HG02763 (cell line): Measurements from ENCODE around the gene FAM229A.
A peak's percentile ranks its signal among the peaks of the same experiment; 100 is the strongest.
"Not testable (repeated sequence)": the region's sequence is repeated elsewhere in the genome, so short reads cannot be mapped to it uniquely, and the experiment has no call there.

Experiments
- ATAC-seq: cut with Tn5 transposase; IDR thresholded peaks from one replicate; pipeline ENCODE4 v1.9.1; 2021; ENCODE audit warnings: mild to moderate bottlenecking, moderate library complexity; ENCODE audit not compliant: unreplicated experiment

FAM229A gene, protein sequence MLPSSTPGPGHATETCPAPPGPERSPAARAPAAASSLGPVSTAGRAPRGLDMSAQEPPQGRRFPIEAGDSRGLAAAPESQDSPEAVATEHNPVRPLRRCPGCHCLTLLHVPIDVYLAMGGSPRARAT

GRCh38 chr1:32362474-32363313 lies at the start of gene FAM229A, which contains the start of gene TSSK3:
TSS of gene FAM229A (minus strand) at chr1:32362485. CDS start at chr1:32362091, 394 bp downstream.
TSS of gene TSSK3 (plus strand) at chr1:32362539. CDS start at chr1:32362702, 163 bp downstream.
- ATAC-seq: no peak

DNA sequence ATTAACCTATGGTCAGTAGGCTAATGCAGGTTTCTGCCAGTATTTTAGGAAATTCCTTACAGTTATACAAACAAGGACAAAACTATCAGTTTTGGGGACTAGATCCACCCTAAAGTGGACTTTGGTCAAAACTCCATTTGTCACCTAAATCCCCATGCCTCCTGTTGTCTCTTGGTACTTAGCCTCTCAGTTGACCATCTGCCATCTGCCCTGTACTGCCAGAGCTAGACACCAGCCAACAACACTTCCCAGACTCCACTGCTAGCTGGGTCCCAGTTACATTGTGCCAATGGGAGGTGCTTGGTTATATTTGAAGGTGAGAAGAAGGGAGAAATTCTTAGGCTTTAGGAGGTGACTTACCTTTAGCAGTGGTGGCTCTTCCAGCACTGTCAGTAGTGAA lies 49.0 kb upstream of the FAM229A start:
- ATAC-seq: no peak

DNA sequence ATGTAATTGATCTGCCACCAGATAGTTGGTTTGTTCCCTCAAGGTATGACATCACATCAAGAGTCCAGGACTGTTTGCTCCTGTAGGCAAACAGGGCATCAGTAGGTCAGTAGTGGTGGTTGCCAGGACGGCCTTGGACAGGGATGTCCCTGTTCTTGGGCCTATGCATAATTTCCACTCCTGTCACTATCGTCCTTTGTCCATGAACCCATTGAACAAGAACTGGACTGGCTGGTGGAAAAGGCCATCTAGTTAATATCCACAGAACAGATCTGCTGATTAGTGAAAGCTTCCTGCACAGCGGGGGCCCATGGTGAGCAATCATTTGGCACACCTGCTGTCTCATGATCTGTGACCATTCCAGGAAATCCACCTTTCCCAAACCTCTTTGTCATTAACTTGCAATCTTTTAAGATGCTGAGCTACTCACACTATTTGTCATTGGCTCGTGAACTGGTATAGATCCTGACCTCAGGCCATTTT lies 44.4 kb upstream of the FAM229A start:
- ATAC-seq: no peak

GRCh38 chr1:32405672-32406467 lies 43.6 kb upstream of the FAM229A start:
- no peak for ATAC-seq

- no peak for ATAC-seq
These were observed 42.7 kb upstream of the FAM229A start for GRCh38 chr1:32404946-32405345.

DNA sequence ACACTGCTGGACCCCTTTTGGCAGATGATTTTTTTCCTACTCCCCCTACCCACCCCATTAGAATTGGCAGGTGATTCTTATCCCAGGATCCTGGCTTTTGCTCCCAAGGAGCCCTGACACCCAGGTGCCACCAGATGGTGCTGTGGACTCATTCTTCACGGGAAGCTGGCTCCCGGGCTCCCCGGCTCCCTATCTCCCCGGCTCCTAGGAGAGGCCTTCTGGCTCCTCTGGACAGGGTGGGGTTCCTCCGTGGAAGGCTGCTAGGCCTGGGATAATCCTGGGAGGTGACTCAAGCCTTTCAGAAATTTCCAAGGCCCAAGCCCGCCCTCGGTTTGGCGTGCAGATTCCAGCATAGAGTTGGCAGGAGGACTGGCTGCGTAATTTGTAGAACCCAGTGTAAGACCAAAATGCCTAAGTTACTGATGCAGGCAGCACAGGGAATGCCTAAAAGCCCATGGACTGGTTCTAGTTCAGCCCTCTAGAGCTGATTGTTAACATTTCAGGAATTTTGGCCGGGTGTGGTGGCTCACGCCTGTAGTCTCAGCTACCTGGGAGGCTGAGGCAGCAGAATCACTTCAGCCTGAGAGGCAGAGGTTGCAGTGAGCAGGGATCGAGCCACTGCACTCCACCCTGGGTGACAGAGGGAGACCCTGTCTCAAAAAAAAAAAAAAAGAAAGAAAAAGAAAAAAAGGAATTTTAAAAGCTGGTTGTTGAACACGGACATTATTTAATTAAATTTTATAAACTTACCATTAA lies 38.8 kb upstream of the FAM229A start:
- no peak for ATAC-seq

- no peak for ATAC-seq
These were observed 37.6 kb upstream of the FAM229A start for GRCh38 chr1:32399843-32400242.

DNA sequence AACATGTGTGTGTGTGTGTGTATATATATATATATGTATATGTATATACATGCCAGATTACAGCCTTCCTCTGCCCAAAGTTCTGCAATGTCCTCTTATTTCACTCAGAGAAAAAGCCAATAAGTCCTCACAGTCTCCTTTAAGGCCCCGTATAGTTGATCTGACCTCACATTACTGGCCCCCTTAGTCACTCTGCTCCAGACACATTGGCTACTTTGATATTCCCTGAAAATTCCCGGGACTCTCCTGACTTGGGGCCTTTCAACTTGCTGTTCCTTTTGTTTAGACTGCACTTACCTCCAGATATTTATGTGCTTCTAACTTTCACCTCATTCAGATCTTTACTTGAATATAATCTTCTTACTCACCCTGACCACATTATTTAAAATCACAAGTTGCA lies 36.1 kb upstream of the FAM229A start:
- no peak for ATAC-seq

DNA sequence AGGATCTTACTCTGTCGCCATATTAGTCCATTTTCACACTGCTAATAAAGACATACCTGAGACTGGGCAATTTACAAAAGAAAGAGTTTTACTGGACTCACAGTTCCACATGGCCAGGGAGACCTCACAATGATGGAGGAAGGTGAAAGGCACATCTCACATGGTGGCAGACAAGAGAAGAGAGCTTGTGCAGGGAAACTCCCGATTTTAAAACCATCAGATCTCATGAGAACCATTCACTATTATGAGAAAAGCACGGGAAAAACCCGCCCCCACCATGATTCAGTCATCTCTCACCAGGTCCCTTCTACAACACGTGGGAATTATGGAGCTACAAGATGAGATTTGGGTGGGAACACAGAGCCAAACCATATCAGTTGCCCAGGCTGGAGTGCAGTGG lies 34.2 kb upstream of the FAM229A start:
- not testable (repeated sequence) for ATAC-seq

- ATAC-seq: no peak
These were observed 32.7 kb upstream of the FAM229A start for GRCh38 chr1:32394890-32395432.

DNA sequence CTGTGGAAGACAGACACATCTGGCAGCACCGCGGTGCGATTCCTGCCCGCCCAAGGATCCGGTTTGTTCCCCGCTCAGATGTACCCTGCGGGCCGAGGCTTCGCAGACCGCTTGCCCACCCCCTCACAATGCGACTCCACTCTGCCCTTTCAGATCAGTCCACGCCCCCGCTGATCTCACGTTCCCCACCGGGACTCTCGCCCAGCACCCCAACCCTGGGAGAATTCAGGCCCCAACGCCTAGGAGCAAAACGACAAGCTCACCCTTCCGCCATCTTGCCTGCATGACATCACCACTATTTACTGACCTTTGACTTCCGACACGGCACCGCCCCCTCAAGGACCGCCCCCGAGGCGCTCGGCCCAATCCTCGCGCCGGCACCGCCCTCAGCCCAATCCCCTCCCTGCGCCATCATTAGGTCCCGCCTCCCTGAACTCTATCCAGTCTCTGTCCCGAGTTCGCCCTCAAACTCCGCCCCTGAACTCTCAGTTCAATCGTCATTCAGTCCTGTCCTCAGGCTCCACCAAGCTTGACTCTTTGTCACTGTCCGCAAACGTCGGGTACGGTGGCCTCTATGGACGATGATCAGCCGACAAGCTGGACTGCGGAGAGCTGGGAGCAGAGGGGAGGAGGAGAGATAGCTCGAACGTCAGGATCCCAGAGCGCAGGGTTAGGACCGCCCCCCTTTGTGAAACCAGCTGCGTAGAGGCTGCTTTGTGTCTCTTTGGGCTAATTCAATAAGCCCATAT lies 32.0 kb upstream of the FAM229A start, which contains the start of gene BSDC1:
BSDC1 (minus strand) TSS at position 301 of the 749 bp plus-strand sequence; CDS start at position 274, 27 bp downstream.
- ATAC-seq: peak; percentile 96

DNA sequence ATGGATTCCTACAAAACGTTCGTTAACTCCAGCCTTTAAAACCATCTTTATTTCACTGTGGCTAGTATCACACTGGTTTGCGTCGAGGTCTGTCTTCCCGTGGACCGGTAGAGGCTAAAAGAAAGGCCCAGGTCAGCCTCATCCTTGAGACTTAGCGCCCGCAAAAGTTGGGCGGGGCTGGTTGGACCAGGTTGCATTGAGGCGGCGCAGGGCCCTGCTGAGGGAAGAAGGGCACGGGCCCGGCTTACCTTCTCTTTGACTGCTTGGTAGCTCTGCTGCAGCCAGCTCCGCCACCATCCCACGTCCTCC lies 31.5 kb upstream of the FAM229A start:
- peak; percentile 4 for ATAC-seq

DNA sequence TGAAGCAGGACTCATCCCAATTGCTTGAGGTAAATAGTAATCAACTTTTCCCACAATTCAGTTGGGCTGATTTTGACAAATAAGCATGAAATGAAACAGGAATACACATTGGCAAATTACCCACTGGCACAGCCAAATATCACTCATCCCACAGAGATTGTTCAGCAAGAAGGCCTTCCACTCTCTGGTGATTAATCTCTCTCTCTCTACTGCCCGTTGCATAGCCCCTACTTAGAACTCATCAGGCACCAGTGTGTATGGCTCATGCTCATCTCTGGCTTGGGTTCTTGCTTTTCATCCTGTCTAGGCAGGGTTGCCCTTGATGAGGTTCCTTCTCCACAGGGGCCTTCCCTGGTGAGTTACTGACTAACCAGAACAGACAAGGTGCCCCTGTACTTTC lies 30.9 kb upstream of the FAM229A start:
- ATAC-seq: no peak

DNA sequence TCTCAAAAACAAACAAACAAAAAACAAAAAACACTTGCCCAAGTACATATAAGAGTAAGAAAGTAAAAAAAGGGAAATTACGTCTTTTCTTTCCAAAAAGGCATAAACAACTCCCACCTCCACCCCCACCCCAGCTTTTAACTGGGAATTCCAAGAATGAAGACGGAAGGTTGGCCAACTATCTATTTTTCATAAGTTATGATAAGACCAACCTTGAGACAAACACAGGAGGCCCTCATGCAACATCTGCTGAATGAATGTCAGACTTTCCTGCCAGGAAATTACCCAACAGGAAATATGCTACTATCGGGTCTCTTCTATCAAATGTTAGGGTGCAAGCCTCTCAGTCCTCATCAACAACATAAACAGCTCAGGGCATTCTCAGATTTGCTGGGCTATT lies 30.0 kb upstream of the FAM229A start:
- ATAC-seq: no peak

DNA sequence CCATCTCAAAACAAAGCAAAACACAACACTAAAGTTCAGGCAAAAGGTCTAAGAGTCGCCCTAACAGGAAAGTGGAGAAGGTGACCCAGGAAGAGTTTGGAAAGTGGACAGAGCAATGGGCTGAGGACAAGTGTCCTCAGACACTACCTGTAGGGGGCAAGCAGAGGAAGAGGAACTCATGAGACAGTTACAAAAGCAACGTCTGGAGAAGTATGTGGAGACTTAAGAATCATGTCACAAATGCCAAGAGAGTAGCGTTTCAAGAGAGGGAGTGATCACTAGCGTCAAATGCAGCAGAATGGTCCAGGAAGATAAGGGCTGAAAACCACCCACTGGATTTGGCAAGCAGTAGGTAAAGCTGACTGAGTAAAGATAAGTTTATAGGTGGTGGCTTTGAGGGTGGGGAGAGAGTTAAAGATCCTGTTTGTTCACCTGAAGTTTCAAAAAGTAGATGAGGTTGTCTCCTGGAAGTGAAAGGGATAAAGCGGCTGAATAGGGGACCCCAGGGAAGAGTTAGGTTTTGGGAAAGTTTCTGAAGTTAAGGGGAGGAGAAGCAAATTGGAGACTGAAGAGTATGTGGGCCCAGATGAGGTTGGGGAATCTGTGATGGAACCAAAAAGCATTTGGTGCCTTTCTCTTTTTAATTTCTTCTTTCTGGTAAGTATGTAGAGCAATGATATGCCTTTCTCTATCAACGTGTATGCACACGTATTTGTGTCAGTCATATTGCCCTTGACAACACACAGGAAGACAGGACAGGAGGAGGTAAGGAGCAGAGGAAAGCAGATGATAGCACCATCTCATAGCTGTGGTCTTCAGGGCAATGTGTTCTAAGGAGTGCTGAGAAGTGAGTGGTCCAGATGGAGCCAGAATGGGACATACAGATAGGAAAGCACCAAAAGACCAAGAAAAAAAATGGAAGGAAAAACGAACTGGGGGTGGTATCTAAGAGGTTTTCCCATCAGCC lies 28.9 kb upstream of the FAM229A start:
- ATAC-seq: no peak

GRCh38 chr1:32388641-32389040 lies 26.4 kb upstream of the FAM229A start:
- no peak for ATAC-seq

DNA sequence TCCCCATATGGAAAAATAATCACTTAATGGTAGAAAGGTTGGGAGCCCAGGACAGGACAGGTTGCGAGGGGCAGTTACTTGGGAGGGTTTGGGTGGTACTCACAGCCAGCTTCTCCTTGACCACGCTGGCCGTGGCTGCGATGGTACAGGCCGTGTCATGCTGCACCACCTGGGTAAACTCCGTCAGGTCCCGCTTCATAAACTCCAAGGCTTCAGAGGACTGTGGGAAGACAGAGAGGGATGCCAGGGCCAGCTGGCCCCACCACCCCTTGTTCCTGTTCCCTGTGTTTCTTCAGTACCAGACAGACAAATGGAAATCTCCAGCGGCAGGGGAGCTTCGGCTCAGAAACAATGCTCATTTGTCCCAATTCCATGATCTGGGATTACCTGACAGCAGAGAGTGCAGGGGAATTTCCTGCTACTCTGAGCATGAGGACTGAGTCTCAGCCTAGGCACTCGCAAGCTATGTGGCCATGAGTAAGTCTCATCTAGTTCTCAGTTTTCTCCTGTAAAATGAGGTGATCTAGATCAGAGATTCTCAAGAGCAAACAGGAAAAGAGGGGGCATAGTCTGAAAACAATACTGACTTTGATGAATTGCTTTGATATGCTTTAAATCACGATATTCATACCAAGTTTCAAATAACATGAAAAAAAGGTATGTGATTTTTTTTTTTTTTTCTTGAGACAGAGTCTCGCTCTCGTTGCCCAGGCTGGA lies 24.5 kb upstream of the FAM229A start:
- ATAC-seq: no peak

- ATAC-seq: no peak
These were observed 17.8 kb upstream of the FAM229A start for GRCh38 chr1:32380057-32380456.
